Neural cell (in vitro differentiated cells): ENCODE data around the gene OR6X1. TPM values are rescaled to one million over a fixed set of nuclear protein-coding genes. Genes with fewer than 3 reads are reported as not detected.

Source experiments
- H2AFZ ChIP-seq: fragments of 200-600, 300-800 bp; sonication (generic), shearing (Covaris generic); 2 replicates; pipeline ENCODE4 v1.6.0; 2014; ENCODE audit warnings: low read depth, mild to moderate bottlenecking, antibody characterized with exemption, low read length, moderate library complexity
- H3F3A ChIP-seq: fragments of 200-600 bp; shearing (Covaris generic); 2 replicates; pipeline ENCODE4 v1.6.1; 2016; ENCODE audit warnings: mild to moderate bottlenecking, moderate library complexity, mixed read lengths, antibody characterized with exemption, low read length; ENCODE audit not compliant: insufficient read depth, poor library complexity, severe bottlenecking
- H3K27ac ChIP-seq: fragments of 200-600, 300-800 bp; sonication (generic), shearing (Covaris generic); 2 replicates; pipeline ENCODE4 v1.5.1; 2014; ENCODE audit warnings: mild to moderate bottlenecking, low read length, moderate library complexity
- H3K27me3 ChIP-seq: fragments of 300-800, 200-600 bp; sonication (generic), shearing (Covaris generic); 2 replicates; pipeline ENCODE4 v1.6.0; 2014; ENCODE audit warnings: mild to moderate bottlenecking, low read depth, low read length, moderate library complexity; ENCODE audit not compliant: insufficient read depth
- H3K36me3 ChIP-seq: fragments of 300-800, 200-600 bp; sonication (generic), shearing (Covaris generic); 2 replicates; pipeline ENCODE4 v1.5.1; 2014; ENCODE audit warnings: mild to moderate bottlenecking, antibody characterized with exemption, low read length, moderate library complexity; ENCODE audit not compliant: insufficient read depth
- H3K4me2 ChIP-seq: fragments of 300-800, 200-600 bp; sonication (generic), shearing (Covaris generic); 2 replicates; pipeline ENCODE4 v1.6.0; 2014; ENCODE audit warnings: mild to moderate bottlenecking, low read length
- H3K4me3 ChIP-seq: fragments of 300-800, 200-600 bp; sonication (generic), shearing (Covaris generic); 2 replicates; pipeline ENCODE4 v1.5.1; 2014; ENCODE audit warnings: mild to moderate bottlenecking, low read length, moderate library complexity
- H3K79me2 ChIP-seq: fragments of 200-600 bp; shearing (Covaris generic); replicated peaks from 2 replicates; pipeline ENCODE4 v1.6.0; 2014; ENCODE audit warnings: mild to moderate bottlenecking, low read length, moderate library complexity; ENCODE audit not compliant: insufficient read depth
- H3K9ac ChIP-seq: fragments of 300-800, 200-600 bp; sonication (generic), shearing (Covaris generic); 2 replicates; pipeline ENCODE4 v1.6.1; 2016; ENCODE audit warnings: mild to moderate bottlenecking, low read length, mixed read lengths
- H3K9me2 ChIP-seq: fragments of 200-600 bp; shearing (Covaris generic); 2 replicates; pipeline ENCODE4 v1.6.1; 2016; ENCODE audit warnings: mild to moderate bottlenecking, low read length, mixed read lengths; ENCODE audit not compliant: insufficient read depth
- H3K9me3 ChIP-seq: fragments of 200-600, 300-800 bp; sonication (generic), shearing (Covaris generic); 2 replicates; pipeline ENCODE4 v1.6.1; 2016; ENCODE audit warnings: mild to moderate bottlenecking, mixed run types, low read length, moderate library complexity, mixed read lengths
- H4K20me1 ChIP-seq: fragments of 200-600 bp; shearing (Covaris generic); 2 replicates; pipeline ENCODE4 v1.6.1; 2016; ENCODE audit warnings: mild to moderate bottlenecking, mixed run types; ENCODE audit not compliant: insufficient read depth
- CTCF ChIP-seq: fragments of 450-650 bp; IDR thresholded peaks from 2 replicates; pipeline ENCODE4 v1.5.1; 2014; ENCODE audit warnings: antibody characterized with exemption, mild to moderate bottlenecking, moderate library complexity; ENCODE audit not compliant: poor library complexity, severe bottlenecking
- EP300 ChIP-seq: fragments of 450-650 bp; conservative IDR thresholded peaks from 2 replicates; pipeline ENCODE4 v1.6.1; 2014; ENCODE audit warnings: antibody characterized with exemption, mild to moderate bottlenecking, moderate library complexity; ENCODE audit not compliant: poor library complexity, severe bottlenecking
- EZH2 ChIP-seq: fragments of 200-600, 300-800 bp; shearing (Covaris generic), sonication (generic); IDR thresholded peaks from 2 replicates; pipeline ENCODE4 v1.6.1; 2014; ENCODE audit warnings: antibody characterized with exemption, low read length, borderline replicate concordance, mild to moderate bottlenecking; ENCODE audit not compliant: insufficient read depth, poor library complexity, severe bottlenecking
- MXI1 ChIP-seq: fragments of 450-650 bp; conservative IDR thresholded peaks from 2 replicates; pipeline ENCODE4 v1.6.1; 2014; ENCODE audit warnings: antibody characterized with exemption, mild to moderate bottlenecking; ENCODE audit not compliant: poor library complexity, severe bottlenecking
- POLR2AphosphoS5 ChIP-seq: IDR thresholded peaks from 2 replicates; pipeline ENCODE4 v1.6.1; 2012
- RAD21 ChIP-seq: fragments of 450-650 bp; conservative IDR thresholded peaks from 2 replicates; pipeline ENCODE4 v1.6.1; 2014; ENCODE audit warnings: antibody characterized with exemption, mild to moderate bottlenecking, moderate library complexity
- REST ChIP-seq: IDR thresholded peaks from 2 replicates; pipeline ENCODE4 v1.6.1; 2012; ENCODE audit warnings: borderline replicate concordance
- SMC3 ChIP-seq: fragments of 450-650 bp; conservative IDR thresholded peaks from 2 replicates; pipeline ENCODE4 v1.6.1; 2014; ENCODE audit warnings: antibody characterized with exemption, mild to moderate bottlenecking, moderate library complexity; ENCODE audit not compliant: poor library complexity
- TAF1 ChIP-seq: IDR thresholded peaks from 2 replicates; pipeline ENCODE4 v1.6.1; 2012; ENCODE audit warnings: low read depth
- polyA plus RNA-seq: library from polyadenylated mRNA; depleted of rRNA; stranded (reverse); fragments of >200 nt; gene quantifications from 2 replicates; pipeline ENCODE4 v1.2.3, GENCODE V29; 2014

OR6X1 gene
- polyA plus RNA-seq, 1 donor from 2014 or later = not detected

- H3K79me2 ChIP-seq = peaks cover 21% of the 10 kb centered on the region
Measured at GRCh38 chr11:123738374-123738773, 15.9 kb downstream of the OR6X1 start.

GRCh38 chr11:123736769-123737168 lies 17.5 kb downstream of the OR6X1 start:
- no peak for TF ChIP-seq REST
- TF ChIP-seq RAD21 = no peak
- TF ChIP-seq CTCF = no peak
- TF ChIP-seq EP300 = no peak
- no peak for TF ChIP-seq MXI1
- no peak for TF ChIP-seq SMC3
- TF ChIP-seq TAF1 = no peak
- TF ChIP-seq POLR2AphosphoS5 = no peak
- no peak for TF ChIP-seq EZH2
- Histone ChIP-seq H3K9ac (no peak overlapping the region), H3K9me2 (no peaks in the 10 kb centered on the region), H3K36me3 (peaks cover 3% of the 10 kb centered on the region), H3K79me2 (peaks cover 21% of the 10 kb centered on the region), H3K4me2 (no peak overlapping the region), H3K9me3 (no peaks in the 10 kb centered on the region), H4K20me1 (no peaks in the 10 kb centered on the region), H3F3A (no peaks in the 10 kb centered on the region), H2AFZ (no peak overlapping the region), H3K27ac (no peak overlapping the region), H3K27me3 (no peaks in the 10 kb centered on the region), H3K4me3 (no peak overlapping the region)

More at GRCh38 chr11:123738374-123738773, 15.9 kb downstream of the OR6X1 start:
- TF ChIP-seq RAD21 (no peak), POLR2AphosphoS5 (no peak)
- H3K9me3 ChIP-seq = no peaks in the 10 kb centered on the region
- H3K27me3 ChIP-seq = no peaks in the 10 kb centered on the region
- H3K4me2 ChIP-seq = no peak overlapping the region
- no peaks in the 10 kb centered on the region for H3K9me2 ChIP-seq
- no peak overlapping the region for H3K4me3 ChIP-seq
- no peak overlapping the region for H3K9ac ChIP-seq
- no peaks in the 10 kb centered on the region for H3F3A ChIP-seq
- no peak overlapping the region for H2AFZ ChIP-seq
- peaks cover 3% of the 10 kb centered on the region for H3K36me3 ChIP-seq
- no peaks in the 10 kb centered on the region for H4K20me1 ChIP-seq
- H3K27ac ChIP-seq = no peak overlapping the region

GRCh38 chr11:123729602-123730001 lies 24.7 kb downstream of the OR6X1 start:
- Histone ChIP-seq H3F3A (no peaks in the 10 kb centered on the region), H3K36me3 (peaks cover 21% of the 10 kb centered on the region), H2AFZ (no peak overlapping the region), H3K4me2 (no peak overlapping the region), H3K79me2 (no peaks in the 10 kb centered on the region), H4K20me1 (no peaks in the 10 kb centered on the region), H3K4me3 (no peak overlapping the region), H3K9me3 (no peaks in the 10 kb centered on the region), H3K27me3 (no peaks in the 10 kb centered on the region), H3K9me2 (no peaks in the 10 kb centered on the region), H3K9ac (no peak overlapping the region), H3K27ac (no peak overlapping the region)
- TF ChIP-seq EZH2 (no peak), EP300 (no peak), TAF1 (no peak)
